Inflammatory macrophage (primary cell): ENCODE results near the gene GAB1.

ENCODE experiments used
- DNase-seq, 2 donors: peaks; one replicate each; pipeline ENCODE4 v3.0.0-alpha.2; 2020 to 2022
- total RNA-seq, 18 experiments: gene quantifications; one replicate each; lab custom pipeline; 2026; ENCODE audit warnings: mixed read lengths in 6 of 18, inconsistent platforms in 2 of 18; lab: John Stamatoyannopoulos, UW

Gene GAB1
- total RNA-seq, result 4.4 to 24.8 (median 9.6) reads per million in 18 experiments

GRCh38 chr4:143336781-143337599, at the start of gene GAB1:
Gene GAB1, plus strand, starts transcription at chr4:143336876. Its CDS starts 313 bp downstream, at chr4:143337189.
- DNase-seq, result peak in 1 of 2 donors; percentile 13

GRCh38 chr4:143287572-143287923, 49.1 kb upstream of the GAB1 start:
- DNase-seq, result no peak

- no peak for DNase-seq
These were observed 48.5 kb upstream of the GAB1 start for GRCh38 chr4:143288171-143288570.

GRCh38 chr4:143289370-143289769, 47.3 kb upstream of the GAB1 start:
- no peak for DNase-seq

- DNase-seq, result no peak
These were observed 45.4 kb upstream of the GAB1 start for GRCh38 chr4:143291314-143291713.

GRCh38 chr4:143292858-143293257, 43.8 kb upstream of the GAB1 start:
- no peak for DNase-seq

- no peak for DNase-seq
These were observed 42.4 kb upstream of the GAB1 start for GRCh38 chr4:143294310-143294709.

- DNase-seq, result no peak
These were observed 41.9 kb upstream of the GAB1 start for GRCh38 chr4:143294710-143295275.

GRCh38 chr4:143296397-143297067, 40.1 kb upstream of the GAB1 start:
- DNase-seq, result no peak

- no peak for DNase-seq
These were observed 35.8 kb upstream of the GAB1 start for GRCh38 chr4:143300860-143301259.

GRCh38 chr4:143302536-143302935, 34.1 kb upstream of the GAB1 start:
- DNase-seq, result no peak

GRCh38 chr4:143306788-143307187, 29.9 kb upstream of the GAB1 start:
- no peak for DNase-seq

GRCh38 chr4:143307531-143307930, 29.1 kb upstream of the GAB1 start:
- no peak for DNase-seq

- DNase-seq, result no peak
These were observed 28.3 kb upstream of the GAB1 start for GRCh38 chr4:143308377-143308776.

GRCh38 chr4:143311924-143312323, 24.8 kb upstream of the GAB1 start:
- DNase-seq, result no peak

GRCh38 chr4:143313521-143313920, 23.2 kb upstream of the GAB1 start:
- no peak for DNase-seq

- DNase-seq, result no peak
These were observed 22.7 kb upstream of the GAB1 start for GRCh38 chr4:143313996-143314395.

GRCh38 chr4:143320113-143320512, 16.6 kb upstream of the GAB1 start:
- no peak for DNase-seq

- DNase-seq, result no peak
These were observed 9.9 kb upstream of the GAB1 start for GRCh38 chr4:143326735-143327134.

- DNase-seq, result no peak
These were observed 6.7 kb upstream of the GAB1 start for GRCh38 chr4:143329985-143330384.

GRCh38 chr4:143335979-143336780, 496 bp upstream of the GAB1 start:
- DNase-seq, result peak; percentile 93 to 95

- DNase-seq, result peak; percentile 12 to 17
These were observed 1.1 kb downstream of the GAB1 start for GRCh38 chr4:143337600-143338287.
